GM12878 (cell line): ENCODE measurements around the gene KCNQ1OT1.

Source experiments
- CHD4 ChIP-seq: fragments of 200-600 bp; sonication (generic); IDR thresholded peaks from 2 replicates; pipeline ENCODE4 v1.6.1; 2016; ENCODE audit warnings: mild to moderate bottlenecking
- MXI1 ChIP-seq: fragments of 150-350 bp; IDR thresholded peaks from 2 replicates; pipeline ENCODE4 v1.6.1; 2011; ENCODE audit warnings: low read depth, mild to moderate bottlenecking, inconsistent platforms, low read length, improper control_type of control experiment
- POLR2A ChIP-seq: IDR thresholded peaks from 2 replicates; pipeline ENCODE4 v1.6.1; 2011; ENCODE audit warnings: low read depth, mild to moderate bottlenecking, low read length
- SPI1 ChIP-seq: IDR thresholded peaks from 2 replicates; pipeline ENCODE4 v1.6.1; 2011; ENCODE audit warnings: low read depth, mild to moderate bottlenecking, low read length, moderate library complexity, borderline replicate concordance; ENCODE audit not compliant: insufficient read depth
- SREBF1 ChIP-seq: IDR thresholded peaks from 2 replicates; pipeline ENCODE4 v1.6.1; 2012; ENCODE audit warnings: mild to moderate bottlenecking, low read length
- TAF1 ChIP-seq: IDR thresholded peaks from 2 replicates; pipeline ENCODE4 v1.6.1; 2011; ENCODE audit warnings: mild to moderate bottlenecking, low read depth, low read length, borderline replicate concordance
- ZNF274 ChIP-seq: IDR thresholded peaks from one replicate; pipeline ENCODE4 v1.8.0; 2011; ENCODE audit not compliant: insufficient read length, insufficient read depth
- TF ChIP-seq, protein P1 (sequence below), 3 experiments: IDR thresholded peaks in 2 of 3; conservative IDR thresholded peaks in 1 of 3; 2 replicates each; pipeline ENCODE4 v1.5.1; 2011; ENCODE audit warnings: low read depth in 3 of 3, low read length in 3 of 3, mild to moderate bottlenecking in 3 of 3, control low read depth in 2 of 3, moderate library complexity in 2 of 3, inconsistent platforms in 1 of 3, mixed read lengths in 1 of 3; ENCODE audit not compliant: control insufficient read depth in 2 of 3, insufficient read depth in 1 of 3; ENCODE audit errors: extremely low read depth in 1 of 3

DNA sequence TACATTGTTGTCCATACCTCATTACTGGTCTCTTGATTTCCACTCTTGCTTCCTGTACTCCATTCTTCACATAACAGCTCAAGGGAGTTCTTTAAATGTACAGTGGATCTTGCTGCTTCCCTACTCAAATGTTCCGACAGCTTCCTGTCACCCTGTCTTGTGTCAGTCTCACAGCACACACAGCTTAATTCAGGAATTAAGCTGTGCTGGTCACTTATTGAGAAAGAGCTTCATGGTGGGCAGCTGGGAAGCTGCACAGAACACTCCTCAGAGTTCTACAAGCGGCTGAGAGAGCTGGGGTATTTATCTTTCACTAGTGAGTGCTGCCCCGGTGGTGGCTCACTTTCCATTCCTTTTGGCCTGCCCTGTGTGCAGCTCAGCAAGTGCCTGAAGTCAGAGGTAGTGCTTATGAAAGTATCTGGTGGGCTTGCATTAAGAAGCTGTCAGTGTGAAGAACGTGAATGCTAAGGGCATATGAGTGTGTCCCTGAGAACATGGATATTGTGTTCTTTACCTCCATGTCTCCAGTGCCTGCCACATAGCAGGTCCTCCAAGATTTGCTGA is 48.7 kb downstream of the KCNQ1OT1 start:
- no peak for TF ChIP-seq SPI1
- no peak for TF ChIP-seq POLR2A
- TF ChIP-seq, protein P1, sequence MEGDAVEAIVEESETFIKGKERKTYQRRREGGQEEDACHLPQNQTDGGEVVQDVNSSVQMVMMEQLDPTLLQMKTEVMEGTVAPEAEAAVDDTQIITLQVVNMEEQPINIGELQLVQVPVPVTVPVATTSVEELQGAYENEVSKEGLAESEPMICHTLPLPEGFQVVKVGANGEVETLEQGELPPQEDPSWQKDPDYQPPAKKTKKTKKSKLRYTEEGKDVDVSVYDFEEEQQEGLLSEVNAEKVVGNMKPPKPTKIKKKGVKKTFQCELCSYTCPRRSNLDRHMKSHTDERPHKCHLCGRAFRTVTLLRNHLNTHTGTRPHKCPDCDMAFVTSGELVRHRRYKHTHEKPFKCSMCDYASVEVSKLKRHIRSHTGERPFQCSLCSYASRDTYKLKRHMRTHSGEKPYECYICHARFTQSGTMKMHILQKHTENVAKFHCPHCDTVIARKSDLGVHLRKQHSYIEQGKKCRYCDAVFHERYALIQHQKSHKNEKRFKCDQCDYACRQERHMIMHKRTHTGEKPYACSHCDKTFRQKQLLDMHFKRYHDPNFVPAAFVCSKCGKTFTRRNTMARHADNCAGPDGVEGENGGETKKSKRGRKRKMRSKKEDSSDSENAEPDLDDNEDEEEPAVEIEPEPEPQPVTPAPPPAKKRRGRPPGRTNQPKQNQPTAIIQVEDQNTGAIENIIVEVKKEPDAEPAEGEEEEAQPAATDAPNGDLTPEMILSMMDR (IDR thresholded peaks at IDR 0.05 in 2 of 3, conservative IDR thresholded peaks at IDR 0.05 in 1 of 3; ENCODE audit: control insufficient read depth in 2 of 3, extremely low read depth in 1 of 3, insufficient read depth in 1 of 3, low read depth in 3 of 3, low read length in 3 of 3) = no peak
- TF ChIP-seq ZNF274 = no peak
- no peak for TF ChIP-seq TAF1
- TF ChIP-seq CHD4 = no peak
- no peak for TF ChIP-seq SREBF1
- no peak for TF ChIP-seq MXI1
